DOHH2 (cell line): Measurements from ENCODE around the gene NLE1.

Experiments
- H3F3A ChIP-seq: fragments of 200-600 bp; sonication (generic), shearing (Covaris generic); 2 replicates; pipeline ENCODE4 v1.6.0; 2016; ENCODE audit warnings: antibody characterized with exemption, mild to moderate bottlenecking; ENCODE audit not compliant: control insufficient read depth, insufficient read depth
- H3K27ac ChIP-seq: fragments of 200-600 bp; sonication (generic); 2 replicates; pipeline ENCODE4 v1.5.1; 2014; ENCODE audit warnings: low read depth, mild to moderate bottlenecking, low read length, moderate library complexity
- H3K27me3 ChIP-seq: fragments of 200-600 bp; sonication (generic); 2 replicates; pipeline ENCODE4 v1.6.1; 2014; ENCODE audit warnings: mild to moderate bottlenecking, low read length, mixed read lengths; ENCODE audit not compliant: control insufficient read depth
- H3K36me3 ChIP-seq: fragments of 200-600 bp; sonication (generic); 2 replicates; pipeline ENCODE4 v1.6.1; 2014; ENCODE audit warnings: mild to moderate bottlenecking, low read length, moderate library complexity, mixed read lengths; ENCODE audit not compliant: control insufficient read depth
- H3K4me1 ChIP-seq: fragments of 200-600 bp; sonication (generic); 2 replicates; pipeline ENCODE4 v1.6.1; 2014; ENCODE audit warnings: mild to moderate bottlenecking, low read length, mixed read lengths; ENCODE audit not compliant: control insufficient read depth
- H3K4me2 ChIP-seq: fragments of 200-600 bp; sonication (generic); 2 replicates; pipeline ENCODE4 v1.6.0; 2014; ENCODE audit warnings: mild to moderate bottlenecking, low read length, moderate library complexity
- H3K4me3 ChIP-seq: fragments of 200-600 bp; sonication (generic); 2 replicates; pipeline ENCODE4 v1.5.1; 2014; ENCODE audit warnings: mild to moderate bottlenecking, low read length, mixed read lengths
- H3K79me2 ChIP-seq: fragments of 200-600 bp; sonication (generic); 2 replicates; pipeline ENCODE4 v1.6.1; 2014; ENCODE audit warnings: mild to moderate bottlenecking, low read length, mixed read lengths; ENCODE audit not compliant: control insufficient read depth
- H3K9me2 ChIP-seq: fragments of 200-600 bp; sonication (generic); replicated peaks from 2 replicates; pipeline ENCODE4 v1.6.1; 2014; ENCODE audit warnings: mild to moderate bottlenecking, low read length, mixed read lengths; ENCODE audit not compliant: control insufficient read depth
- H3K9me3 ChIP-seq: fragments of 200-600 bp; sonication (generic); 2 replicates; pipeline ENCODE4 v1.6.1; 2014; ENCODE audit warnings: antibody characterized with exemption, low read length, mixed read lengths; ENCODE audit not compliant: control insufficient read depth, insufficient read depth
- H4K20me1 ChIP-seq: fragments of 200-600 bp; sonication (generic); 2 replicates; pipeline ENCODE4 v1.6.0; 2014; ENCODE audit warnings: low read depth, mild to moderate bottlenecking, antibody characterized with exemption, low read length, moderate library complexity; ENCODE audit not compliant: control insufficient read depth, insufficient read depth
- CTCF ChIP-seq: fragments of 200-600 bp; sonication (generic); IDR thresholded peaks from one replicate; pipeline ENCODE4 v1.5.1; 2014; ENCODE audit warnings: antibody characterized with exemption, mild to moderate bottlenecking, low read depth, low read length; ENCODE audit not compliant: poor library complexity, severe bottlenecking
- EZH2phosphoT487 ChIP-seq: fragments of 200-600 bp; sonication (generic); IDR thresholded peaks from 2 replicates; pipeline ENCODE4 v1.6.1; 2017; ENCODE audit warnings: borderline replicate concordance, mild to moderate bottlenecking, antibody characterized with exemption, low read length, moderate library complexity, mixed read lengths

Gene NLE1

GRCh38 chr17:35149941-35150340 lies 7.8 kb upstream of the NLE1 start:
- Histone ChIP-seq H3K4me2 (no peak overlapping the region), H3K4me3 (no peak overlapping the region), H3K36me3 (no peaks in the 10 kb centered on the region), H3K27ac (no peak overlapping the region), H3K27me3 (no peaks in the 10 kb centered on the region), H3F3A (no peaks in the 10 kb centered on the region), H3K4me1 (peaks cover 4% of the 10 kb centered on the region; the same call in 1 of the 2 replicates), H4K20me1 (no peaks in the 10 kb centered on the region), H3K9me3 (no peaks in the 10 kb centered on the region), H3K79me2 (no peaks in the 10 kb centered on the region), H3K9me2 (no peaks in the 10 kb centered on the region)
- TF ChIP-seq CTCF, result no peak
- no peak for TF ChIP-seq EZH2phosphoT487

- no peaks in the 10 kb centered on the region for H3K27me3 ChIP-seq
- H3K4me3 ChIP-seq, result no peak overlapping the region
- H3K36me3 ChIP-seq, result no peaks in the 10 kb centered on the region
- TF ChIP-seq CTCF (no peak), EZH2phosphoT487 (no peak)
- H4K20me1 ChIP-seq, result no peaks in the 10 kb centered on the region
- no peaks in the 10 kb centered on the region for H3K9me2 ChIP-seq
- no peaks in the 10 kb centered on the region for H3K79me2 ChIP-seq
- H3K9me3 ChIP-seq, result no peaks in the 10 kb centered on the region
- H3K27ac ChIP-seq, result no peak overlapping the region
- peaks cover 4% of the 10 kb centered on the region; the same call in 1 of the 2 replicates for H3K4me1 ChIP-seq
- no peaks in the 10 kb centered on the region for H3F3A ChIP-seq
- H3K4me2 ChIP-seq, result no peak overlapping the region
Measured at GRCh38 chr17:35148144-35148543, 6.0 kb upstream of the NLE1 start.

GRCh38 chr17:35147375-35147905 lies 5.3 kb upstream of the NLE1 start, which contains the start of gene UNC45B:
TSS of gene UNC45B (plus strand) at chr17:35147817. CDS start at chr17:35148264, 447 bp downstream.
- no peaks in the 10 kb centered on the region for H3K9me2 ChIP-seq
- no peaks in the 10 kb centered on the region for H3K36me3 ChIP-seq
- H3K4me3 ChIP-seq, result no peak within 1 kb of the TSS
- TF ChIP-seq EZH2phosphoT487, result no peak
- TF ChIP-seq CTCF, result no peak
- no peaks in the 10 kb centered on the region for H3F3A ChIP-seq
- H4K20me1 ChIP-seq, result no peaks in the 10 kb centered on the region
- H3K4me2 ChIP-seq, result no peak within 1 kb of the TSS
- no peaks in the 10 kb centered on the region for H3K9me3 ChIP-seq
- no peaks in the 10 kb centered on the region for H3K27me3 ChIP-seq
- H3K79me2 ChIP-seq, result peaks cover under 1% of the 10 kb centered on the region
- peaks cover 6% of the 10 kb centered on the region; the same call in 1 of the 2 replicates for H3K4me1 ChIP-seq
- H3K27ac ChIP-seq, result no peak within 1 kb of the TSS
